Stimulated activated CD4-positive, alpha-beta T cell treated with anti-CD3 and anti-CD28 coated beads, Interleukin-1b, Interleukin-23, amount 100 ng/mL, for 48 hours (primary cell): ENCODE data around the gene MYO7A.

Experiments
- DNase-seq: peaks from one replicate; pipeline ENCODE4 v3.0.0-alpha.2; 2020

The MYO7A gene

DNA sequence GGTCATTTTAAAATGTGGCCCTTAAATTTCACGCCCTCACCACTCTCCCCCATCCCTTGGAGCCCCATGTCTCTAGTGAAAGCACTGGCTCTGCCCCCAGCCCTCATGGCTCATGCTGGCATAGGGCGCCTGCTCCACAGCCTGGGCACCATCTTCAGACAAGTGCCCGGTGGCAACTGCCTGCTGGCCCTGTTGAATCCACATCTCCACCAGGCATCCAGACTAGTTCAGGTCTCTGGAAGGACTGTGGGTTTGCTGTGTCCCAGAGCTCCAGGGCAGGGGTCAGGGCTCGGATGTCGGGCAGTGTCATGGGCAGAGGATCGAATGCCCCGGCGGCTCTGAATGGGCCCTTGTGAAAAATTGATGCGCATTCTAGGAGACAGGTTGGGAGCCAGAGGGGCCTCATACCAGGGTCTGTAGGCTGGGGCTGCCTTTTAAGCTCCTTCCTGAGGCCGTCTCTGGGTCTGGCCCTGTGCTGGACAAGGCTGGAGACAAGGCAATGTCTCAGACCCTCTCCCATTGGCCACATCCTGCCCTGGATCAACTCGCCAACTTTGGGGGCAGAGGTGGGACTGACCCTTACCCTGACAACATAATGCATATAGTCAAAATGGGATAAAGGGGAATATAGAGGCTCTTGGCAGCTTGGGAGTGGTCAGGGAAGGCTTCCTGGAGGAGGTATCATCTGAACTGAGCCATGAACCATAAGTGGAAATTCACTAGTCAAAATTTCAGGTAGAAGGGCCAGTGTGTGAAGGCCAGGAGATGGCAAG, 1.2 kb downstream of the MYO7A start:
- no peak for DNase-seq

DNA sequence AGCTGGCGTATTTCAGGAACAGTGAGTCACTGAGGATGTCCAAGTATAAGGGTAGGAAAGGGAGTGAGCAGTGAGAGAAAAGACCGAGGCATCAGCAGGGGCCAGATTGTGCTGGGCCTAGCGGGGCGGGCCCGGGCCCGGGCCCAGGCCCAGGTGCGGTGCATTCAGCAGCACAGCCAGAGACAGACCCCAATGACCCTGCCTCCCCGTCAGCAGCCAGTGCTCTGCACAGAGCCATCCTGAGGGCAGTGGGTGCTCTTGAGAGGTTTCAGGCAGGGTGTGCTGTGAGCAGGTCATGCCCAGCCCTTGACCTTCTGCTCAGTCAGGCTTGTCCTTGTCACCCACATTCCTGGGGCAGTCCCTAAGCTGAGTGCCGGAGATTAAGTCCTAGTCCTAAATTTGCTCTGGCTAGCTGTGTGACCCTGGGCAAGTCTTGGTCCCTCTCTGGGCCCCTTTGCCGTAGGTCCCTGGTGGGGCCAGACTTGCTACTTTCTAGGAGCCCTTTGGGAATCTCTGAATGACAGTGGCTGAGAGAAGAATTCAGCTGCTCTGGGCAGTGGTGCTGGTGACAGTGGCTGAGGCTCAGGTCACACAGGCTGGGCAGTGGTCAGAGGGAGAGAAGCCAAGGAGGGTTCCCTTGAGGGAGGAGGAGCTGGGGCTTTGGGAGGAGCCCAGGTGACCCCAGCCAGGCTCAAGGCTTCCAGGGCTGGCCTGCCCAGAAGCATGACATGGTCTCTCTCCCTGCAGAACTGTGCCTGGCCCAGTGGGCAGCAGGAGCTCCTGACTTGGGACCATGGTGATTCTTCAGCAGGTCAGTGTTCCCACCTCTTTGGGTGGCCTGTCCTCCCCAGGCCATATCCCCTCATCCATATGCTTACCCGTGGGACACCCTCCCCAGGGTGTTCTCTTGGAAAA, 2.1 kb downstream of the MYO7A start:
- DNase-seq = no peak

DNA sequence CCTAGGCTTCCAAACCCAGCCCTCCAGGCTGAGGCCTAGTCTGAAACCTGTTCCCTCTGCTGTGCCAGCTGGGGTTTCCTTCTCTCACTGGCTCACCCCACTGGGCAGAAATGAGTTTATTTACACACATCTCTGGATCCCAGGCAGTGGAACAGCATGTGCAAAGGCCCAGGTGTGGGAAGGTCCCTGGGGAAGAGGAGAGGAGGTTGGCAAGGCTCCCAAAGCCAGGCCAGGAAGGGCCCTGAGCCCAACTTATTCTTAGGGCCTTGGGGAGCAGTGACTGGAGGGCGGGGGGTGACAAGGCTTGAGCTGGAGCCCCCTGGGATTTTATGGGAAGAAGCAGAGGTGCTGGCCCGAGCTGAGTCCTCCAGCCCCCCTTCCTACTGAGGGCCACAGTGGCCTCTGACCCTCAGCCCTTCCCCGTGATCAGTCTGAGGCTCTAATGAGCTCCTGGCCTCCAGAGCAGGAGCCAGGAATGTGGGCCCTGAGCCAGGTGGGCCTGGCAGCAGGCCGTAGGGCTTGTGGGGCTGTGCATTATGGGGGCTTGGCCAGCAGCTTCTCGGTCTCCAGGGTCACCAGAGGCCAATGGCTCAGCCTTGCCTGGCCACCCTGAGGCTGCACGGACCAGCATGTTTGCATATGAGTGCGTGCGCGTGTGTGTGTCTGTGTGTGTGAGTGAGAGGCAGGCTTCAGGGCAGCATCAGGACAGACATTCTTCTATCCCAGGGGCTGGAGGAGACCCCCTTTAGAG, 2.9 kb downstream of the MYO7A start:
- DNase-seq = no peak

DNA sequence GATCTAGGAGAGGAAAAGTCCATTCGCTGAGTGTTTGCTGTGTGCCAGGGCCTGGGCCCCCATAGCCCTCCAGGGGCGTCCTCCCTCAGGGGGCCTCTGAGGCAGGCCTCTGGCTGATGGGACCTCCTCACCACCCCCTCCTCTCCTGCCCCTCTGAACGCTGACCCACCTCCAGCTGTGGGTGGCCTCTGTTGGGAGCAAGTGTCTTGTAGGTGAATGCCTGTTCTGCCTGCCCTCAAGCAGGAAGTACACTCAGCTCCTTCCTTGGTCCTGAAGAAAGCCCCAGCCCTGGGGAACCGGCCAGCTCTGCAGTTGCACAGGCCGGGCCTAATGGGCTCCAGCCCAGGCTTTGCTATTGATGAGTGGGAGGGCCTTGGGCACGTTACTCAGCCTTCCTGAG, 3.5 kb downstream of the MYO7A start:
- DNase-seq = no peak

DNA sequence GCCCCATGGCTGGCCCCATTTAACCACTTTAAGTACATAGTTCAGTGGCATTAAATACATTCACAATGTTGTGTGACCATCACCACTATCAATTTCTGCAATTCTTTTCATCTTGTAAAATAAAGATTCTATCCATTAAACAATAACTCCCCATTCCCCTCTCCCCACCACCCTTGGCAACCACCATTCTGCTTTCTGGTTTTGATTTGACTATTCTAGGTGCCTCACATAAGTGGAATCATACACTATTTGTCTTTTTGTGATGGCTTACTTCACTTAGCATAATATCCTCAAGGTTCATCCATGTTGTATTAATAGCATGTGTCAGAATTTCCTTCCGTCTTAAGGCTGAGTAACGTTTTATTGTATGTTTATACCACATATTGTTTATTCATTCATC, 7.0 kb downstream of the MYO7A start:
- no peak for DNase-seq

DNA sequence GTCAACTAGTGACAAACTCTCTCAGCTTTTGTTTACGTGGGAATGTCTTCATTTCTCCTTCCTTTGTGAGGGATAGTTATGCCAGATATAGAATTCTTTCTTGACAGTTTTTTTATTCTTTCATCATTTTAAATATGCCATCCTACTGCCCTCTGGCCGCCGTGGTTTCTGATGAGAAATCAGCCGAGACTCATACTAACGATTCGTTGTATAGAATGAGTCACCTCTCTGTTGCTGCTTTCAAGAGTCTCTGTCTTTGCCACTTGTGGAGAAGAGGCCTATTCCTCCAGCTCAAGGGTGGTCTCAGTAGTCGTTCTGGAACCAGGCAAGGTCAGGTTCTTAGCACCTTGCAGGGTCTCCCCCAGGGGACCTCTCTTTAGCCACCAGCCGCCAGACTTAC, 8.0 kb downstream of the MYO7A start:
- peak; percentile 15 for DNase-seq

DNA sequence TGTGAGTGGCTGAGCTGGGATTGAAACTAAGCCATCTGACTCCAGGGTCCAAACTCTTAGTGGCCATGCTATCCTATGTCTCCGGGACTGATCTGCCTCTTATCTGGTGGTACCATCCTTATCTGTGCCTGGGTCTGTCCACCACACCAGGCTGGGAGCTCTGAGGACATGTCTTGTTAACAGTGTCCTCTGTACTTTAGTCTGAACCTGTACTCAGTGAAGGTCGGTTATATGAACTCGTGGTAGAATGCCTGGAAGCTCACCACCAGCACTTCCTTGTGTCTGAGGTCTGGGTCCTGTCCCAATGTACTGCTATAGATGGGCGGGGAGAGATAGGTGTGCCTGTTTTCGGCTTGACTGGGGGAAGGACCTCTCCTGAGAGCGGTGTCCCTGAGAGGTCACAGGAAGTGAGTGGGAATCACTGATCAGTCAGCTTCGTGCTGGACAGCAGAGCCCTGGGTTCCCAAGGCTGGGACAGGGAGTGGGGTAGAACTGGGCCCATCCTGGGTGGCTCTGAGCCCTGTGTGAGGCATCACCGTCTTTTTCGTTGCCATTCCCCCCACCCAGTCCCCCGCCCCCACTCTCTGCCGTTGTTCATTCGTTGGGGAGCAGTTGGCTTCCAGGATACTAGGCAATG, 8.9 kb downstream of the MYO7A start:
- no peak for DNase-seq

DNA sequence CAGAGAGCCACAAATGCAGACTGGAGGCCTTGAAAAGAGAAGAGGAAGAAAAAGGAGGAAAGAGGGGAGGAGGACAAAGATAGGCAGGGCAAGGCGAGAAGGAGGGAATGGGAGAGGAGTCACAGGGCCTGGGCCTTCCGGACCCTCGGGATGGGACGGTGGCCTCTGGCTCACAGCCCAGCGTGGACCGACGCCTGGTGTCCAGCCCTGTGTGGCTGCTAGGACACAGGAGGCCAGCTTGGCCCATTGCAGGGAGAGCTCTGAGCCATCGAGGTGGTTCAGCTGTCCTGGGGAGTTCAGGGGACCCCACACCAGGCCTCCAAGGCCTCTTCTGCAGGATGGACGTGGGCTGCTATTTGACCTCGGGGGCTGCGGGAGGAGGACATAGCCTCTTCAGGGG, 9.4 kb downstream of the MYO7A start:
- DNase-seq = no peak

DNA sequence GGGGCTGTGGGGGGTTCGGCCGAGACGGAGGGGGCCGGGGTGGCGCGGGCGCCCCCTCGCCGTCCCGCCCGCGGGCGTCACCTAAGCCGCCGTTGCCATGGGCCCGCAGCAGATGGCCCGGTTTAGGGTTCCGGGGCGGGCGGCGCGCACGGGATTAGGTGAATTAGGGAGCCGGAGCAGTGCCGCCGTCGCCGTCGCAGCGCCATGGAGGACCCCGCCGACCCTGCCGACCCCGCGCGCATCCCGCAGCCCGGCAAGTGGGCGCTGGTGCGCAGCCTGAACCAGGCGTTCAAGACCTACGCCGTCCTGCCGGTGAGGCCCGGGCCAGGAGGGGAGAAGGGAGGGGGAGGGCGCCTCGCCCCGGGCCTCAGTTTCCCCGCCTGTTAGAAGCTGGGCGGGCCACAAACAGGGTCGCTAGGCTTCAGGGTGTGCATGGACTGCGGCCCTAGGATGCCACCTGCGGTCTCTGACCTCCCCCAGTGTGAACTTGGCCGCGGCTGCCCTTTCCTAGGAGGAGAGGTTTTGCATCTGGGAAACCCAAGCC, 10.1 kb downstream of the MYO7A start:
- no peak for DNase-seq

DNA sequence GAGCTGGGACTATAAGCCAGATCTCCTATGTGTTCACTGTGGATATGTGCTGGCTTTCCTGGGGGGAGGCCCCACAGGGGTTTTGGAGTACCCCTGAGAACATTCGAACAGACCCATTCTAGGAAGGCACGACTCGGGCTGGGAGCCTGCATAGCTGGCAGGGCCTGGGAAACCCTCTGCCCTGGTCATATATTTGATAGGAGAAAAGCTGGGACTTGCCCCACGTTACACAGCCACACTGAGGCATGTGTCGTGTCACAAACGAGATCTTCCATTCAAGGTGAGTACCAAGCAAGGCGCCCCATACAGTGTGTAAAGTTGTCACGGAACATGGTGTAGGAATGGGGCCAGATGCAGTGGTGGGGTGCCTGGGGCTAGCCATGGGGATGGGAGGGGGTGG, 11.2 kb downstream of the MYO7A start:
- DNase-seq = no peak

DNA sequence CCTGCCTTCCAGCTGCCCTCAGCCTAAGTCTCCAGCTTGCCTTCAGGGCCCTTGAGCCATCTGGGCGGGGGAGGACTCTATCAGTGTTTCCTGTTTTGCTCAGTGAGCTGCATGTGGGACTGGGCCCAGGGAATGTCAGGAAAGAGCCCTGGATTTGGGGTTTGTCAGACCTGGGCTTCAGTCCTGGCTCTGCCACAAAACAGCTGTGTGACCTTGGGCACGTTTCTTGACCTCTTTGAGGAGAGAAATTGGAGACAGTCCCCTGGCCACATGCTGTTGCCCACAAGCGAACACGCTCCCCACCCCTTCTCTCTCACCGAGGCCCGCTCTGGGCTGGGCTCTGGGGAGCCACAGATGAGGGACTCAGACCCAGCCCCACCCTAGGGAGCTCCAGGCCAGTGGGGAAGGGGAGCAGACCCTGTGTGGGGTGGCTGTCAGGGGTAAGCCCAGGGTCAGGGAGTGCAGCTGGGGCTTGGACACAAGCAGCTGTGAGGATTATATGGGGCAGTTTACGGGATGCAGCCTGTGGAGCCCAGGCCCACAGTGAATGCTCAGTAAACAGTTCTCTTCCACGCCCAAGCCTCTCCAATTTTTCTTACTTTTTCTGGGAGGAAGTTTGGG, 12.3 kb downstream of the MYO7A start:
- DNase-seq = no peak

DNA sequence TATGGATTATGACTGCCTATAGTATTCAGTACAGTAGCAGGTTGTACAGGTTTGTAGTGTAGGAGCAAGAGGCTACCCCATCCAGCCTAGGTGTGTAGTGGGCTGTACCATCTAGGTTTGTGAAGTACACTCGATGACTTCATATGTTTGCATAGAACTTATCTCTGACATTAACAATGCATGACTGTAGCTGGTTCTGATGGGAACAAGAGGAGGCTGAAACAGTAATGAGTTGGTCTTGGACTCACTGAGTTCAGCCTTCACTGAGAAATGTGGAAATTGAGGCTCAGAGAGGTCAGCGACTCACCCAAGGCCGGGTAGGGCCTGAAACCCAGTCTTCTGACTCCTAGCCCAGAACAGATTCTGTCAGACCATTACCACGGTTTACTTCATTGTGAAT, 13.0 kb downstream of the MYO7A start:
- DNase-seq = no peak

DNA sequence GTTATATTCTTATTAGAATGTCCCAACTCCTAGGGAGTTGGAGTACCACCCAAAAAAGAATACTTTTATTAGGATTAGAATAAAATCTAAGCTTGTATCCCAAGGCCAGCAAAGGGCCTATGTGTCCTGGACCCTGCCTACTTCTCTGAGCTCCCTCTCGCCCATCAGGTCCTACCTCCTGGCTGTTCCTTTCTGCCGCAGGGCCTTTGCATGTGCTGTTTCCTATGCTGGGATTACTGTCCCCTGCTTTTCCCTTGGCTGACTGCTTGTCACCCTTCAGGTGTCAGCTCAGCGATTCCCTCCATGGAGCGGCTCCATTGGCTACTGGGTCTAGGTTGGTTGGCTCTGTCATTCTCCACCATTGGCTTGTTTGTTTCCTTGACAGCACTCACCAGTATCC, 13.4 kb downstream of the MYO7A start:
- DNase-seq = no peak

DNA sequence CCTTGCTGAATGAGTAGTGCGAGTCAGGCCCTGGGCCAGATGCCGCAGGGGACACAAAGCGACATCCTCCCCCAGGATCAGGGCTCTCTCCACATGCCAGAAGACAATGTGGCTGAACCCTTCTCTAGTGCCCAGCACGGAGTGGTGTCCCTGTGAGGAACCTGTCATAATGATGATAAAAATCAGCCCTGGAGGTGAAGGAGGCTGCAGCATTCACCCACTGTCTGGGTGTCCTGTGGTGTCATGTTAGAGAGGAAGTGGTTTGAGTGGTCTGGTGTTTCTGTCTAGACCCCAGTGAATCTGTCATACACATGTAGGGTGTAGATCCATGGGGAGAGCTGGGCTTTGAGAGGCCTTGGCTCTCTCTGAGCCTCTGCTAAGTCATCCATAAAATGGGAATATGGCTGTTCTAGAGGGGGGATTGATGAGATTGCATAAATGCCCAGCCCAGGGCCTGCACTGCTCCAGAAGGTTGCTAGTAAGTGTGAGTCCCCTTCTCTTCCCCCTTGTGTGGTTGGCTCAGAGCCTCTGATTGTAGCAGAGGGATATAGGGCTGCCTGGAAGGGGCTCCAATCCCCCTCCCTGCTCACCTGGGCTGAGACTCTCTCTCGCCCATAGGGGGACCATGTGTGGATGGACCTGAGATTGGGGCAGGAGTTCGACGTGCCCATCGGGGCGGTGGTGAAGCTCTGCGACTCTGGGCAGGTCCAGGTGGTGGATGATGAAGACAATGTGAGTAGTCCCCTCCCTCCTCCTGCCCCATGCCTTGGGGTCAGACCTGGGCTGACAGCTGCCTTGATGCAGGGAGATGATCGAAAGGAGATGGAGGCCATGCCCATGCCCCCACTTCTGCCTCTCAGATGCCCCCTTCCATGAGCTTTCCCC, 14.3 kb downstream of the MYO7A start:
- no peak for DNase-seq

DNA sequence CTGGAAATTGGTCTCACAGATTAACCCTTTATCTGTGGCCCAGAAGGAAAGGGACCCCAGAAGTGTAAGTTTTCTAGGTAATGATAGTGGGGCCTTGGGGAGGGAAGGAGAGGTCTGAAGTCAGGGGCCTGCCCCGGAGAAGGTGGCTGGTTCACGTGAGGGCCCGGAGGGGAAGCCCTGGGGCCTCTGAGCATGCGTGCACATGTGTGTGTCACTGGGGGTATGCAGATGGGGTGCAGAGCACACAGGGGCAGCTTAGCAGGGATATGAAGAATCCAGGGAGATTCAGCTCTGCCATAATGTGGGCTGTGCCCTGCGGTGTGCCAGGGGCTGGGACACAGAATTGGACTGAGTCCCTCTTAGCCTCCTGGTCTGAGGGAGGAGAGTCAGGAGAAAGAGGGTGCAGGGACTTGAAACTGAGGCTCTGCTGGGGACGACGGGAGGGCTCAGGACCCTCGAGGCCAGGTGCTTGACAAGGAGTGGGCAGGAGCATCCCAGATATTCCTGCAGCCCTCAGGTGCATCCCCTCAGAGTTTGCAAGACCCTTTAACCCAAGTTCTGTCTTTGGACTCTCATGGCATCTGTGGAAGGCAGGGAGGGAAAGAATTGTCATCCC, 15.5 kb downstream of the MYO7A start:
- DNase-seq = no peak

DNA sequence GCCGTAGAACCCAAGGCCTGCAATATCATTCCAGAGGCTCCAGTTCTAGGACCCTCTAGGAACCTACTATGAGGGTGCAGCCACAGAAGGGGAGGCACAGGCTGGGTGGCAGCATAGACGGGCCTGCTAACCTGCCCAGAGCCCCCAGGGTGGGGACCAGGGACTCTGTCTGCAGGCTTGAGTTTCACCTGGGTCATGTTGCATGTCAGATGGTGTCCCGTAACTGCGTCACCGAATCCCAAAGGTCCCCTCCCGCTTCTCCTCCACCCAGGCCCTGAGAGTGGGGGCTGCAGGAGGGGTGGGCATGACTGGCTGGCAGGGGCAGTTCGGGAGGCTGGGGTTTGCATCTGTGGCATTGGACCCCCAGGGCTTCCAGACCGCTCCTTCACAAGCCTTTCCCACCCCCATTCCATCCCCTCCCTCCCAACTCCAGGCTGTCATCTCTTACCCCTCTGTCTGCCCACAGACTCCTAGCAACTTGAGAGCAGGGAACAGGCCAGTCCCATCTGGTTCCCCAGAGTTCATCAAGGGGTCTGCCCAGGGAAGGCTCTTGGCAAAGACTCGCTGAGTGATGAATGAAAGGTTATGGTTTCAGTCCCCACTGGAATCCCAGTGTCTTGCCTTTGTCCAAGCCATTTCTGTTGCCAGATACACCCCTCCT, 16.3 kb downstream of the MYO7A start:
- DNase-seq = no peak

DNA sequence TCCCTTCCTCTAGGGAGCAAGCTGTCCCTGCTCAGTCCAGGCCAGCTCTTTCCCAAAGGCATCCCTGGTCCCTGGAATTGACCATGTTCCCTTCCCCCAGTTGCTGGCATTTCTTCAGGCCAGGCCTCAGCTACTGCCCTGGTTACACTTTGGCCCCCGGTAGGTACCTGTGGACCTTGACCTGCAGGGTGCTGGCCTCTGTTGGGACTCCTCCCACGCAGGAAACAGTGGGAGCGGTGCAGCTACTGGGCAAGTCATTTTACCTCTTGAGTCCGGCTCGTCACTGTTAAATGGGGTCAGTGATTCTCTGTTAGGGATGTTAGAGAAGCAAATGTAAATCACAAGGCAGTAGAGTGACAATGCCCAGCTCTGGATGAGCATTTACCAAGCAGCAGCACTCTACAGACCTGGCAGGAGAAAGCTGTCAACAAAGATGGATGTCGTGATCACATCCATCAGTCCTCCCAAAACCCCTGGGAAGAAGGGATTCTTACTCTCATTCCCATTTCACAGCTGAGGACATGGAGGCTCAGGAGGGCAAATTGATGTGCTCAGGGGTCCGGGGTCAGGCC, 16.9 kb downstream of the MYO7A start:
- no peak for DNase-seq

DNA sequence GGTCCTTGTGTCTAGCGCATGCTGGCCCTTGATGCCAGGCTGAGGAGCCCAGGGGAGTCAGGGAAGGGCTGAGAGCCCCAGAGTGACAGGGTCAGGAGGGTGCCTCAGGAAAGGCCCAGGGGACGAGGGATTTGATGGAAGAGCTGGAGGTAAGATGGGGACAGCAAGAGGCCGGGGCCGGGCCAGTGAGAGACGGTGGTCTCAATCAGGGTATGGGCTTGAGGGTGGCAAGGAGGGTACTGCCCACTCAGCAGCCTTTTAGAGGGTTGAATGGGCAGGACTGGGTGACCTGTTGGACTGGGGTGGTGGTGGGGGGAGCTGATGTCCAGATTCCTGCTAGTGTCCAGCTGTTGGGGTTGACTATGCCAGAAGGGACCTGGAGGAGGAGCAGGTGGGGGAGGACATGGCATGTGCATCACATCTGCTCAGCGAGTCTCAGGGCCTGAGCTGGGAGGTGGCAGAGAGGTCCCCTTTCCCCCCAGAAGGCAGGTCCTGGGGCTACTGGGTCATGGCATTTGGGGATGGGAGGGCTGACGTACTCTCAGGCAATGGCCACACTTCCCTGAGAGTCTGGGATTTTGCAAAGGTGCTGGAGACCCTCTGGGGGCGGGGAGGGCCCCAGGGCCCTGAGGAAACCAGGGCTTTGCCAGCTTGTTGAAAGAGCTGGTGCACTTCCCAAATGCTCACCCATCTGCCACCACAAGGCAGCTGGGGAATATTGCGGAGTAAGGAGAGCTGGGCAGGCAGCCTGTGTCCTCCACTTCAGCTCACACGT, 18.4 kb downstream of the MYO7A start:
- DNase-seq = no peak

DNA sequence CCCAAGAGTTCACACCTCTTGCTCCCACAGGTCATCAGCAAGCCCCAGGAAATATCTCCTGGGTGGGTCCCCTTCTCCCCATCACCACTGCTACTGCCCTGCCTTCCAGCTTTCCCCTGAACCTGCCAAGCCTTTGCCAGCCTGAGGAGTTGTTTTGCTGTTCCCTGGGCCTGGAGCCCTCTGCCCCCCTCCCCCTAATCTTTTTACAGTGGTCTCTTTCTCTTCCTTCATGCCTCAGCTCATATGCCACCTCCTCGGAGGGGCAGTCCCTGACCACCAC, 18.9 kb downstream of the MYO7A start:
- no peak for DNase-seq
